Right lung (tissue), 5 donors: ENCODE measurements around the gene HOXB3. TPM values are rescaled to one million over a fixed set of nuclear protein-coding genes. Genes with fewer than 3 reads are reported as not detected.

Source experiments
- DNase-seq, 2 donors: peaks; one replicate each; pipeline ENCODE4 v3.0.0-alpha.2; 2013
- polyA plus RNA-seq, 5 donors: library from polyadenylated mRNA; unstranded; fragments of 120-200 nt; gene quantifications; one replicate each; pipeline versions ENCODE4 v1.2.1 to v1.2.3, GENCODE V29; 2013; ENCODE audit warnings: inconsistent platforms in 1 of 5, low replicate concordance in 1 of 5; ENCODE audit not compliant: insufficient read length in 5 of 5, insufficient read depth in 1 of 5

The HOXB3 gene
- polyA plus RNA-seq, 5 donors, result 74.3 to 95.5 (median 89.1) TPM

DNA sequence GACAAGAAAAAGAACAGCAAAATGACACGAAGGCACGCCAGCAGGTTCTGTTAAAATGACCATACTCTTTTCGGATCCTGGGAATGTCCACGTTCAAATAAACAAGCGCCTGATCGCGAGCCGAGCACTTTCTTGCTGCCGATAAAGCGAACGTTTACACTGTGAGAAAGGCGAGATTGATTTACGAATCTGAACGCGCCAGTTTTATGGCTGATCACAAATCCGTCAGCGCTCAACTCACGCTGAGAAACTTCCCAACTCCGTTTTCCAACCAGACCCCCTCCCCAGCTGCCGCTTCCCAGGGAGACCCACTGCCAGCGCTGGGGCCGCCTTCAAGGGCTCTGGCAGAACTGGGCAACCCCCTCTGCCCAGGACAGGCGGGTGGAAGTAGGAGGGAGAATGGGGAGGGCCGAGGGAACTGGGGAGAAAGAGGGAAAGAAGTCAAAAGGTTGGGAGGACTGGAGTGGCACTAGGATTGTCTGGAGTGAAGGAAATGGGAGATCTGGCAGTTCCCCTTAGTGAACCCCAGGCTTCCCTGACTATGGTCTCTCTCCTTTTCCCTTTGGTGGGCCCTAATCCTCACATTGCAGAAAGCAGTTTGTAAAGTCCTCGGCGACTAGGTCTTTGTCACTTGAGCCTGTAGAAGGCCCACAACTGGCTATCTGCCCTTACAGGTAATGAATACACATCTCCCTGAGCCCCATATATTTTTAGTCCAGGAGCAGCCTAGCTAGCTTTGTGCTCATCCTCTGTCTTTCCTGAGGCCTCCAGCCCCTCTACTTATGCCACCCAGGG is 18.8 kb downstream of the HOXB3 start:
- no peak for DNase-seq

DNA sequence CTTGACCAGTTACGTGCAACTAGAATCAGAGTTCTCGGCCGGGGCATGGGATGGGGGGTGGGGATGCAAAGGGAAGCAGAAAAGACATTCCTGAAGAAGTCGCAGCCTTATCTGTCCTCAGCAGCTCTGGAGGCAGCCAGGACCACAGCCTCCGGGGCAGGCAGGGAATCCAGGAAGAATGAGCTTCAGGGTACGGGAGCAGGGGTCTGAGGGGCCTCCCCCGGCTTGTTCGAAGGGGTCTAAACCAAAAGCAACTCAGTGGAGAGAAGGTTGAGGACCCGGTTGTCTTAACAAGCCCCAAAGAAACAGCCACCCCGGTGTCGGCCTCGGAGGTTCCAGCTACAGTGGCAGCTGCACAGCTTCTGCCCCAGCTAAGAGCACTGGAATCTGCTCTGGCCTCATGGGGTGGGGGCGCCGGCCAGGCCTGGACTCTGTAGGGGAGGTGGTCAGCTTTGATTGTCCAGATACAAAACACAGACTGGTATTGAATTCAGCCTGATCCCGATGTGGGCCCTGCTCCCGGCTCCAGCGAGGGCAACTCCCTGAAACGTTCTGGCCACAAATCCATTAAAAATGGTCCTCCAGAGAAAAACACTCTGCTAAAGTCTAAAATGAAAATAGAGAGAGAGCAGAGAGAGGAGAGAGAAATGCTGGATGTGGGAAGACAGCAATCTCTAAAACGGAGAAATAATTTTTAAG is 19.6 kb downstream of the HOXB3 start:
- DNase-seq, result no peak

DNA sequence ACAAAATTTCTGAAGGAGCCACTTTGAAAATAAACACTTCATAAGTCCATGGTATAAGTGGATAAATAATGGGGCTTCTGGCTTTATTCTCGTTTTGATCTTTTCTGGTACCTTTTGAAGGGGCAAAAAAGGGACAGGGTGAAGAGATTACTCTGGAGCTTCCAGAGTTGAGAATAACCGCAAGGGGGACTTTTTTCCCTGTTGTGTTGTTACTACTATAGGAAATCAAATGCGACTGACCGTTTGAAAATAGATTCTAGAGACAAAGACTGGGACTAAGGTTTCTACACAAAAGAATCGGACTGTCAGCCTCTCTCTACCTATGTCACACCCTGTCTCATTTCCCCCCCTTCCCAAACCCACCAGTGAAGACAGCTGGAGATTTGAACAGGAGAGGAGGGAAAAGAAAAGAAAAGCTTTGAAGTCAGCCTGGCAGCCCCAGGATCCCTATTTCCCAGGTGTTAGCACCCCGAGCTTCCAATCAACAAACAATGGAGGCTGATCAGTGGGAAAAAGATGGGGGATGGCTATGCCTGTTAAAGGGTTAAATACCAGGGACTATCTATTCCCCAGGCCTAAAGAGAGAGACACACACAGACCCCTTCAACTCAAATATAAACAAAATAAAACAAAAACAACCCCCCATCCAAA is 20.2 kb downstream of the HOXB3 start:
- DNase-seq, result no peak

DNA sequence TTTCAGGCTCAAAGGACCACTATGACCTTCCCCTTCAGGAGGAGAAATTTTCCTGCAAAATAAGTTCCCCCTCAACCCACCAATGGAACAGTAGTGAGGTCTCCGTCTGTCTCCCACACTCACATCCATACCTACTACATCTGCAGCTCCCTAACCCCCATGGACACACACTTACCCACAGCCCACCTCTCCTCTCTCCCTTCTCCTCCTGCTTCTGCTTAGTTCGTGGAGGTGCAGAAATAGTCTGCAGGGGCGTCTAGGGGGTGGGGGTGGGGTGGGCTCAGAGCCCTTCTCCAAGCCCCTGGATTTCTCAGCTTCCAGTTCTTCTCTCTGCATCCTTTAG is 20.8 kb downstream of the HOXB3 start:
- no peak for DNase-seq

DNA sequence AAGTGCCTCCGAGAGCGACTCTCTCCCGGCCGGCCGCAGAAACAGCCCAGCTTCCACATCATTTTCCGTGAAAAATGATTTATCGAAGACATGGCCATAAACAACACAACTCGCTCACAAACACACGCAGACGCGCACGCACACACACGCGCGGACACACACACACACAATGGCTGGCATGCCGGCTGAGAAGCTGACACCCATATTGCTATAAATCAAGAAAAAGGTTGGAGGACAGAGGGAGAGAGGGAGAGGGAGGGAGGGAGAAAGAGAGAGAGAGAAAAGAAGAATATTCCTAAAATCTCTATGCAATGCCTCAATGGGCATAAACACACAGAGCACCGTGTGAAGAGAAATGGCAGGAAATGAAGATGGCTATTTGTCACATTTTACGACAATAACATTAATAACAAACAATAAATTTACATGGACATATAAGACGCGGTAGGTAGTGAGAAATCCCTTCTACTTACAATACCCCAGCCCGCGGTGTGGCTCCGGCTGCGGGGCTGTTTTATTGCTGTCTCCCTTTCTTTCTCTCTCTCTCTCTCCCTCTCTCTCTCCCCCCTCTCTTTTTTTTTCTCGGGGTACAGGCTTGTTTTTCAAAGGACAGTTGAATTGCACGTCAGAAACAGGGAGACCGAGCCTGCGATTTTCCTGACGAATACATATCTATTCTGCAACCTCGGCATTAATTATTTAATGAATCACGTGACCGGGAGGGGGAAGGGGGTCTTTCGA is 21.4 kb downstream of the HOXB3 start:
- DNase-seq, result no peak

DNA sequence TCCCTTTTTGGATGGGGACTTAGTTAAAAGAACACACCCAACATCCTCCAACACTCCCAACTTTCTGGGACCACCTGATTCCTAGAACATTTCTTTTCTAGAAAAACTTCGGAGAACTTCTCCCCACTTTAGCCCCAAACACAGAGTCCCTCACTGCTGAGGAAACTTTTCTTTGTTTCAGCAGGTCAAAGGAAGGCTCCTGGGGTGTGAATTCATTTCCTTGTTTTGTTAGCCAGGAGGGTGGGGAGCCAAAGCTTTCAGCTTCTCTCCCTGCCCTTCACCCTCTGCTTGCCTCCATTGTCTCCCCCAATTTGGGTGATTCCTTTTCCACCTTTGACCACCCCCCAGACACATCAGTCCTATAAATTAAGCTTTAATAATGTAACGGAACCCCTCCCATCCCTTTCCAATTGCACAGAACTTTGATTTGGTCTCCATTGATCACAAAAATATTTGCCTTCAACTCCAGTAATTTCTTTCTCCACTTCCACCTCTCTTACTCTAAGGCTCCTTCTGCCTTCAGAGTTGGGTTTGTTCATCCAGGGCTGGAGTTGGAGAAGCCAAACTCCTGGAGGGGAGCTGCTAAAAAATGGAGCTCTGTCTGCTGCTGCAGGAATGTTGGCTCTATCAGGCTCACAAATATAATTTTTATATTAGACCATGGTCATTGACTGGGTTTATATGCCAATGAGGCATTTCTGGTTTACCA is 22.2 kb downstream of the HOXB3 start:
- DNase-seq, result no peak

DNA sequence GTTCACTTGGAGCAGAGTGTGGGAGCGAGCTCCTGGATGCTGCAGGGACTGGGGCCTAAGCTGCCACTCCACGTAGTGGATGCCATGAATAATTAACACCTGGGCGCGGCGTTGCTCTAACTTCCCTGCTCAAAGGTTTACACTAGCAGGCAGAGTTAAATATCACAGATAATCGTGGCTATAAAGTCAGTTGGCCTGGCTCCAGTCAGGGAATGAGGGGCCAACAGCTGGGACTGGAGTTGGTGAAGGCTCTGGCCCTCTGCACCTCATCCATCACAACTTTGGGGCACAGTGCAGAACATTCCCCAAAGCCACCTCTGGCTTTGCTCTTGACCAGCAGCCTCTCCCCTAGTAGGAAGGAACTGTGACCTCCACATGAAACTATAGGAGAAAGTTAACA is 22.8 kb downstream of the HOXB3 start:
- no peak for DNase-seq

DNA sequence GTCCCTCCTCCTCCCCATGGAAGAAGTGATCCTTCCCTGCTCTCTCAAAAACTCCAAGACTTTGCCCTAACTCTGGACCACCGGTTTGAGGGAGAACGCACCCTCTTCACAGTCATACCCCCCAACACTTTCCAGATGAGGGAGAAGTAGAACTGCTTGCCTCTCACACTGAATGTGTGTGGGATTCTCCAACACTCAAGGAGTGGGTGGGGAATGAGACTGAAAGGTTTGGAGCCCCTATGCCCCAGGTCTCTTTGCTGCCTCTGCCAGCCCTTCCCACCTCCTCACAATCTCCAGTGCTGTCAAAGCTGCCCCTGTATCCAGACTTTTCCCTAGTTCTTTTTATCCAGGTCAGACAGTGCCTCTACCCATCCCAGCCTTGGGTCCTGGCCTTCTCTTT is 23.3 kb downstream of the HOXB3 start:
- DNase-seq, result no peak

DNA sequence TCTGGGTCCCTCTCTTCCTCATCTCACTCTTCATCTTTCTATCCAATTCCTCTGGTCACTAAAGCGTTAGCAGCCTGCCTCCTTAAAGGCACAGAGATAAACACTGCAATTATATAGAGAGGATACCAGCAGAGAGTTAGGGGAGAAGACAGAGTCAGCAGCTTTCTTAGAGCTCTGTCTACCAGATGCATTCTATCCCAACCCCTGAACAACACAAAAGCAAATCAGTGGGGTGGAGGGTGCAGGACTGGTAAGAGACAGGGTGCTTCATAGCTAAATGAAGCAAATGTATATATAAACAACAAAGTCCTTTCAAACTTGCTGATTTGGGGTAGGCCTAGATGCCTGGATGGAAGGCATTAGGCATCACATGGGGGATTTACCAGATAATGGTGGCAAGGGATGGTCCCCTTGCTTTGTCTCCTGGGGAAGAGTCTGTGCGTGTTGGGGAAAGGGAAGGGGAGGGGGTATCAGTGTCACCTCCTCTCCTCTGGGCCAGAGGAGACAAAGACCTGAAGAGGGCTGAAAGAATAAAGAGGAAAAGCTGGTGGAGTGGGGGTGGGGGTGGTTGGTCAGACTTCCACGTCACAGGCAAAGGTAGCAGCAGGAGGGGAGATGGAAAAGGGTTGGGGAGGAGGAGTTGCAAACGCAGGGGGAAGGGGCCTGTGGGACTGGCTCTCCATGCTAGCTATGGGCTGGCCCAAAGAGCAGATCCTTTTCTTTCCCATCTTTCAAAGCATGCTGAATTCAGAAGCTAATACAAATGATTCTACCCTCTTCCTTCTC is 23.9 kb downstream of the HOXB3 start:
- DNase-seq, result no peak

DNA sequence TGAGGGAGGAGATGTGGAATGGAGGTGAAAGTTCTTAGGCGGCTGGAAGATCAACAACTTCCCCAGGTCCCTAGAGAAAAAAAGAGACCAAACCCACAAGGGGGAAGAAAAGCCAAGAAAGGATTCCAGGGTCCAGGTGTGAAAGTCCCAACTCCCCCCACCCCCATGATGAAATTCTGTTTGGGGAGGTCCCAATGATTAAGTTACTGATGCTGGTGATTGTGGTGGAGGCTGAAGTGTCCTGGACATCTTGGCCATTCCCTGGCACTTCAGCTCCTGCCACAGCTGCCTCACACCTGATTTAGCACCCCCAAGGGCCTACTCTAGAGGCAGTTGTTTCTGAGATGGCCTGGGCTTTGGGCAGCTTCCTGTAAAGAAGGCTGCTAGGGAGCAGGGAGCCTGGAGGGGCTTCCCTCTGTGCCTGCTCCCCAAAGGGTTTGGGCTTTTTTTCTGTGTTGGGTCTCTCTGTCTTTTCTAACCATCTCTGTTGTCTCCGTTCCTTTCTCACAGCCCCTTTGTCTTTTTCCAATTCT is 25.0 kb downstream of the HOXB3 start:
- DNase-seq, result no peak

DNA sequence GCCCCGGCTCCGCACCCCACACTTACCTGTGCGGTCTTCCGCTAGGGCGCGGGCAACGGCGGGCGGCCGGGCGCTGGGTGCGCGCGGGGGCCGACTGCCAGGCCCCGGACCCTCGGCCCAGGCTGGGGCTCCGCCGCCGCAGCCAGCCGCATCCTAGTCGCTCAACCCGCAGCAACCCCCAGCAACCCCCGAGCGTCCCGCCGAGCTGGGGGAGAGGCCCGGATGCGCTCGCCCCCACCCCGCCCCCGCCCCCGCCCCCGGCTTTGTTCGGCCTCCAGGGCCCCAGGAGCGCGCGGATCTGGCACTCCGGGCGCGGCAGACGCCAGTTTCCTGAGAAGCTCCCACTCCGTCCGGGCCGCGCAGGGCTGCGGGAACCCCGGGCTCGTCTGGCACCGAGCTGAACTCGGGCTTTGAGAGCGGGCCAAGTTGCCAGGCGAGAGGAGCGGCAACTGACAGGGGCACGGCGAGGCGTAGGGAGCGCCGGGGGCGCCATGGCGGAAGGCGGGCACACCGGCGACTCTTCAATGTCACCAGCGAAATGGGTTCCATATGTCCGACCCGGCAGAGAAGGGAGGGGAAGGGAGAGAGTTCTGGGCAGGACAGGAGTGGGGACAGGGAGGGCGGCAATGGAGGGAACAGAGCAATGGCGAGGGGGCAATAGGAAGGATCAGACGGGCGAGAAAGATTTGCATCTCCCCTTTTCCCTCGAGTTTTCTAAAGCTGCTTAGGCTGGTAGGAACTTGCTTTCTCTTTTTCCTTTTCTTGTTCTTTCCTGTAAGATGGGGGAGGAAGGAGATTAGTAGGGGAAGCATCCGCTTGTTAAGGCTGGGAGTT is 25.6 kb downstream of the HOXB3 start:
- no peak for DNase-seq

DNA sequence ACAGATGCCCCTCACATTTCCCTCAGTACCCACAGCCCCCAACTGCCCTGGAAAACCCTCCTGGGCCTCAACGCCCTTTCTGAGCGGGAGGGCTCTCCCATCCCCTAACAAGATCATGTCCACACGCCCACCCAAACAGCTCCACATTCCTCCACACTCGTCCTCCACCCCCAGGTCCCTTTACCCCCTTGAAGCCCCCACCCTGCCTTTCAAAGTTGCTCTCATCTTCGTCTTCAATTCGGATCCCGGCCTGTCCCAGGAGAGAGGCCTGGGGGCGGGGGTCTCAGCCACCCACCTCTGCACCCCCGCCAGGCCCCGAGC is 26.2 kb downstream of the HOXB3 start:
- DNase-seq, result no peak

DNA sequence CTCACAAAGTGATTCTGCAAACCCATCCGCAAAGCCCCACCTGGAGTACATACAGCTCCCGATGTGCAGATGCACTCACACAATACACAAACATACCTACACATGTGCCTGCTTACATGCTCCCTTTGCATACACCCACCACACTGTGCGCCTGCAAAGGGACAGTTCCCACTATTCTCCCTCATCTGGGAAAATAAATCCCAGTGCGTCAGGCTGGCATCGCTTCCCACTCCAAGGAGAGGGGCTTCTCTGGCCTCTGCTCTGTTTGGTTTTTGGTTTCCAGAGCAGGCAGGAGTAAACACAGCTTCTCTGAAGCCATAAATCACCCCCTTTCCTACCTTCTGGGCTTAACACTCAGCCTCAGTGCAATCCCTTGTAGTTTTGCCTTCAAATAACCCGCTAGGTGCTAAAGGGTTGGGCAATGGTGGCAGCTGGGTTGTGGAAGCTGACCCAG is 26.6 kb downstream of the HOXB3 start:
- DNase-seq, result no peak

DNA sequence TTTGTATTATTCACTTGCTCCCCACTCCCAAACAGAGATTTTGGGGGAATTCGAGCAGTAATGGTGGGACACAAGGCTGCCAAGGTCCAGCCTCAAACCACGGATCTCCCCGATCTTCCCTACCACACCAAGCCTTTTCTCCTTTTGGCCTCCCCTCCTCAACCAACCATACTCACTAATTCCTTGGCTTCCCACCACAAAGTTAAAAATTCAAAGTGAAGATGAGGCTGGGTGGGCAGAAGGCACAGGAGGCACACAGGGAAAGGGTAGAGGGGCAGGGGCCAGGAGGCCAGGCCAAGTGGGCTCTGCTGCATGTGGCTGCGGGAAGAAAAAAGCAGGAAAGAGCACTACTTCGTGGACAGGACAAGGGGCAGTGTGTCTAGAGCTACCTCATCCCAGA is 27.1 kb downstream of the HOXB3 start:
- DNase-seq, result no peak

DNA sequence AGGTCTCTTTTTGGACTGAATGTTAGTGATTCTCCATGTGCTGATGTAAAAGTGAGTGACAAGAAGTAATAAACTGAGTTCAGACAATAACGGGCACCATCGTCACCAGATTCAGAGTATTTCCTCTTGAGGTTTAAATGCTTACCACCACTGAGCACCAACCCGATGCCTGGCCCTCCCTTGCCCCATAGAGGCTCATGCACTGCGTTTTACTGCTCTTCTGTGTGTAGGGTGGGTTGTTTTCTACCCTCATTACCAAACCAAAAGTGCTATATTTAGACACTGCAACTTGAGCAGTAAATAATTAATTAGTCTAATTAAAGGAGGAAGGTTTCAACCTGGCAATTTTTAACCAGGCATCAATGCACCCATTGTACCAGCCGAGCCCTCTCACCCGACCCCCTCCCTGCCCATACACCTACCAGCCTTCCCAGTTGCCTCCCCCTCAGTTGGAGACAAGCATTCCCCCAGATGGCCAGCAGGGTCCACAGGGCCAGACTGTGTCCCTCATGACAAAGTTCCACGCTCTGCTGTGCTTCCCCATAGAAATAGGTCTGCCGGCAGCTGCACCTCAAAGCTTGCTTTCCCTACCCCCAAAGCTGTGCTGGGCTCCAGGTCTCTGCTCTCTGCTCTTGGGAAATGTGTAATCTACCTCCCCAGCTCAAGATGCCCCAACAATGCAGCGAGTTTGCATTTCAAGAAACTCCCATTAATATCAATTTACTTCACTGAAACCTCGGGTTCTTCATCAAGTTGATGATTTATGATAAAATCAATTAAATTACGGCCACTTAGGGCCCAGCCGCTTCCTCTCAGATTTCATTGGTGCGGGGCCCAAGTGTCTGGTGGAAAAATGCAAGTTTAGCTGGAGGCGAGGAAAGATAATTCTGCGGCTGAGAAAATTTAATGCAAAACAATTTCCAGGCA is 27.9 kb downstream of the HOXB3 start:
- no peak for DNase-seq

DNA sequence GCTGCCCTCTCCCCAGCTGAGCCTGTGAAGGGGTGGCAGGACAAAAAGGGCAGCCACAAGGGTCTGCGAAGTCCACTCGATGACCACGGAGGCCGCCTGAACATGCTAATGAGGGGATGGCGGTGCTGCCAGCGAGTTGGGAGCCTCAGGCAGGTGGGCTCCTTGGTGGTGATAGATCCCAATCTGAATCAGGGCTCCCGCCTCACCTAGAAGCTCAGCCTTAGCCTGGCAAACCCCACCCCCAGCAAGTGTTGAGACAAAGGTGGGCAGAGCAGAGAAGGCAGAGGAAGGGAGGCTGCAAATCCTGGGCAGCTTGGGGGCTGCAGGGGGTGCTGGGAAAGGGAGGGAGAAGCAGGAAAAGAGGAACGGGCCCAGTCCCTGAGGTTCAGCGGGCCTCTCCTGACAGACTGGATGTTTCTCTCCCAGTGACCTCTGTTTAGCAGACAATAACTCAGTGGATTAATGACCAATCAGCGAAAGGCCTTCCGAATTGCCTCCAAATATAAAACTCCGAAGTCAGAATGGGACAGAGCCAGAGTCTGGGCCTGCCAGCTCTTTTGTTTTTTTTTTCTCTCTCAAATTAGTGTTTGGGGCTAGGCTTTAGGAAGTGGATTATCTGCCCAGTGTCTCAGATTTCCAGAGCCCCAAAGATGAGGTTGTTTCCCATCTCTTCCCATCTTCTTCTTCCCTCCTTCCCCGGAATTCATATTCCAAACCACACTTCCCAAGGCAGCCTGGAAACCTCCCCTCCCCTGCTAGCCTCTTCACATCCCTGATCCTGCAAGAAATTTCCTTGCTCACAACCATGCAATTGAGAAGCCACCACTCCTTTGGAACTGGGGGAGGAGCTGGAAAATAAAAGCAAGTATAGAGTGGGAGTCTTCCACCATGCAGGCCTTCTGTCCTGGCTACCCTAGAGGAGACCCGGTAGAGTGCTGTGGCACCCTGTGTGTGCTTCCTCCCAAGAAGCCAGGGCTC is 29.9 kb downstream of the HOXB3 start:
- DNase-seq, result peak; percentile 79 to 82

DNA sequence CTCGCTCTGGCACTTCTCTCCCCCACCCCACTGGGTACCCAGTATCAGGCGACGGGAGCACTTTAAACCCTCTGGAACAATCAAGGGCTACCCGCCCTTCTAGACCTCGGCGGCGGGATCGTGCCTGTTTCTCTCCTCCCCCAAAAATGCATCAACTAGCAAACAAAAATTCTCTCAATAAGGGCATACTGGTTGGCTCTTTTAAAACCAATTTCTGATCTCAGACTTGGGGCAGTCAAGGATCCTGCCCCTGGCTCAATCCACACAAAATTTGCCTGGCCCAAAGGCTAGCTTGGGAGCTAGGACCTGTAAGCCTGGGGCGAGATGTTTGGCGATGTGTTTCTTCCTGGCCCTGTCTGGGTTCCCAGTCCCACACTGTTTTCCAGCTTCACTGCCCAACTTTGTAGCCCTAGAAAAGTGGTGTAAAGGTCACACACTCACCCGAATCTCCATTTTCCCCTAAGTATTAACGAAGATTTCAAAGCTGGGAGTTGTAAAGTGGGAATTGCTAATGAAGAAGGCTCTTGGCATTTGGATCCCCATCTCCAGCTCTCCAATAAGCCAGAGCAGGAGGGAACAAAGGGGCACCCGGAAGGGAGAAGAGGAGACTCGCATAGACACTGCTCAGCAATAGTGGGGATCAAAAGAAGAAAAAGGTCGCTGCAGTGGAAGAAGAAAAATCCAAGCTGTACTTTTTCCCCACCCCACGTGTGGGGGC is 30.8 kb downstream of the HOXB3 start:
- peak; percentile 21 to 25 for DNase-seq
